CD4-positive, alpha-beta memory T cell (primary cell): ENCODE data around the gene CNTROB. TPM values are rescaled to one million over a fixed set of nuclear protein-coding genes. Genes with fewer than 3 reads are reported as not detected.

ENCODE experiments used
- CTCF ChIA-PET: fragments of 350-600 bp; sonication (Branson Sonifier 250); formaldehyde crosslinking; loops from one replicate; lab custom pipeline; 2021; ENCODE audit warnings: inconsistent platforms; ENCODE audit not compliant: partially characterized antibody; lab: Charles Lee
- POLR2A ChIA-PET: fragments of 350-600 bp; sonication (Branson Sonifier 250); formaldehyde crosslinking; loops from one replicate; lab custom pipeline; 2021; ENCODE audit not compliant: partially characterized antibody; lab: Charles Lee
- DNase-seq, 5 donors: peaks; one replicate each; pipeline versions ENCODE4 v3.0.0 to v3.0.0-alpha.2; 2020 to 2022; ENCODE audit warnings: mixed read lengths in 1 of 5
- H3K27ac ChIP-seq: one replicate; pipeline ENCODE4 v1.7.0; 2013; ENCODE audit warnings: low read depth, low read length
- H3K27me3 ChIP-seq: 2 replicates; pipeline ENCODE4 v1.7.0; 2013; ENCODE audit warnings: mild to moderate bottlenecking, low read length, moderate library complexity; ENCODE audit not compliant: insufficient read depth
- H3K36me3 ChIP-seq: 2 replicates; pipeline ENCODE4 v1.7.0; 2013; ENCODE audit warnings: mild to moderate bottlenecking, low read length, moderate library complexity; ENCODE audit not compliant: insufficient read depth
- H3K4me1 ChIP-seq: 2 replicates; pipeline ENCODE4 v1.7.0; 2013; ENCODE audit warnings: mild to moderate bottlenecking, low read length, moderate library complexity; ENCODE audit not compliant: insufficient read depth
- H3K4me3 ChIP-seq, 2 donors: one replicate each; pipeline ENCODE4 v1.7.0; 2013; ENCODE audit warnings: low read length in 2 of 2, mild to moderate bottlenecking in 1 of 2
- H3K9me3 ChIP-seq, 2 donors: one replicate each; pipeline ENCODE4 v1.7.0; 2013; ENCODE audit warnings: low read length in 2 of 2, control low read depth in 1 of 2; ENCODE audit not compliant: control insufficient read depth in 1 of 2
- H3K27ac Mint-ChIP-seq, 7 donors: one replicate each; pipeline ENCODE4 v1.8.0; 2020 to 2021; ENCODE audit warnings: mixed read lengths in 7 of 7, mild to moderate bottlenecking in 6 of 7, inconsistent platforms in 3 of 7, moderate library complexity in 3 of 7
- H3K27me3 Mint-ChIP-seq, 2 donors: one replicate each; pipeline ENCODE4 v1.8.0; 2020 to 2021; ENCODE audit warnings: mixed read lengths in 2 of 2
- H3K36me3 Mint-ChIP-seq, 2 donors: one replicate each; pipeline ENCODE4 v1.8.0; 2020 to 2021; ENCODE audit warnings: mixed read lengths in 2 of 2, inconsistent platforms in 1 of 2, mild to moderate bottlenecking in 1 of 2
- H3K4me1 Mint-ChIP-seq, 4 donors: one replicate each; pipeline ENCODE4 v1.8.0; 2020 to 2021; ENCODE audit warnings: mixed read lengths in 4 of 4, mild to moderate bottlenecking in 1 of 4
- H3K4me3 Mint-ChIP-seq, 8 donors: one replicate each; pipeline ENCODE4 v1.8.0; 2020 to 2021; ENCODE audit warnings: mixed read lengths in 8 of 8, mild to moderate bottlenecking in 7 of 8, moderate library complexity in 6 of 8, inconsistent platforms in 3 of 8
- H3K9me3 Mint-ChIP-seq, 8 donors: one replicate each; pipeline ENCODE4 v1.8.0; 2020 to 2021; ENCODE audit warnings: mixed read lengths in 8 of 8, mild to moderate bottlenecking in 5 of 8, inconsistent platforms in 3 of 8, moderate library complexity in 1 of 8
- intact Hi-C: fragments of 100-400 bp; cut with micrococcal nuclease; formaldehyde crosslinking; loops from one replicate; pipeline ENCODE4 v1.15.1; 2023
- polyA plus RNA-seq, 2 donors: library from polyadenylated mRNA; unstranded; fragments of 300-500 nt; fragmentation: Illumina TruSeq; gene quantifications; one replicate each; pipeline ENCODE4 v1.2.3, GENCODE V29; 2021
- total RNA-seq, 2 experiments: library from RNA; stranded (reverse); gene quantifications; one replicate each; pipeline ENCODE4 v1.2.3, GENCODE V29; 2021

Gene CNTROB
- total and polyA plus RNA-seq, 4 experiments from 2014 or later: 3.9 to 30.1 (median 21.2) TPM

GRCh38 chr17:7893187-7893880, 38.7 kb upstream of the CNTROB start:
- Histone ChIP-seq H3K9me3 (no peaks in the 10 kb centered on the region), H3K4me3 (no peak overlapping the region), H3K4me1 (peaks cover 17% of the 10 kb centered on the region), H3K27me3 (no peaks in the 10 kb centered on the region), H3K27ac (no peak overlapping the region), H3K36me3 (peaks cover 74% of the 10 kb centered on the region)
- peak overlapping the region in 1 of 7 donors; percentile 57 for H3K27ac Mint-ChIP-seq
- intact Hi-C loops: no loop called here
- no peaks in the 10 kb centered on the region for H3K9me3 Mint-ChIP-seq
- H3K4me1 Mint-ChIP-seq: peaks cover 7 to 37% (median 17%) of the 10 kb centered on the region in 4 donors
- H3K27me3 Mint-ChIP-seq: no peaks in the 10 kb centered on the region
- ChIA-PET POLR2A (no interaction called here), CTCF (no interaction called here)
- H3K36me3 Mint-ChIP-seq: peaks cover 55 to 73% of the 10 kb centered on the region in 2 donors
- no peak for DNase-seq
- no peak overlapping the region for H3K4me3 Mint-ChIP-seq

DNA sequence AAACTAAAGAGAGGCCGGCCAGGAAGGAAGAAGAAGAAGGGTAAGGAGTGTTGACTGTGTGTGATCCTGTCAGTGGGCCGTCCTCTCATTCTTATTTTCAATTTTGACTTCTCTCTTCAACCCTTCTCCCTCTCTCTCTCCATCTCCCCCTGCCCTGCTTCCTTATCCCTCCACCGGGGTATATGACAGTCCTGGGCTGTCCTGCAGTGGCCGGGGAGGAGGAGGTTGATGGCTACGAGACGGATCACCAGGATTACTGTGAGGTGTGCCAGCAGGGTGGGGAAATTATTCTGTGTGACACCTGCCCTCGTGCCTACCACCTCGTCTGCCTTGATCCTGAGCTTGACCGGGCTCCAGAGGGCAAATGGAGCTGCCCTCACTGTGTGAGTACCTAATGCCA, 37.8 kb upstream of the CNTROB start:
- Histone ChIP-seq H3K4me1 (peaks cover 8% of the 10 kb centered on the region), H3K36me3 (peaks cover 83% of the 10 kb centered on the region), H3K27ac (no peak overlapping the region), H3K27me3 (no peaks in the 10 kb centered on the region), H3K4me3 (no peak overlapping the region), H3K9me3 (no peaks in the 10 kb centered on the region)
- no peak for DNase-seq
- Mint-ChIP-seq H3K27me3 (no peaks in the 10 kb centered on the region), H3K4me3 (no peak overlapping the region), H3K27ac (peak overlapping the region in 3 of 7 donors; percentile 27 to 57 (median 45)), H3K9me3 (no peaks in the 10 kb centered on the region), H3K4me1 (peaks cover 7 to 37% (median 16%) of the 10 kb centered on the region in 4 donors), H3K36me3 (peaks cover 64 to 81% of the 10 kb centered on the region in 2 donors)
- CTCF ChIA-PET: interaction anchor here (1.0 to 1.2 kb wide), 2 partner anchors 31 to 96 kb away, joined by 3 to 4 read pairs; no protein-coding TSS in a partner anchor
- POLR2A ChIA-PET: no interaction called here
- intact Hi-C loops: no loop called here

- ChIA-PET POLR2A (no interaction called here), CTCF (interaction anchor here (1.0 to 1.2 kb wide), 2 partner anchors 32 to 96 kb away, joined by 3 to 4 read pairs; no protein-coding TSS in a partner anchor)
- Histone ChIP-seq H3K36me3 (peaks cover 84% of the 10 kb centered on the region), H3K27me3 (no peaks in the 10 kb centered on the region), H3K4me3 (no peak overlapping the region), H3K4me1 (peaks cover 2% of the 10 kb centered on the region), H3K9me3 (no peaks in the 10 kb centered on the region), H3K27ac (no peak overlapping the region)
- peaks cover 7 to 37% (median 14%) of the 10 kb centered on the region in 4 donors for H3K4me1 Mint-ChIP-seq
- H3K27ac Mint-ChIP-seq: peak overlapping the region in 4 of 7 donors; percentile 7 to 66 (median 16)
- no peaks in the 10 kb centered on the region for H3K9me3 Mint-ChIP-seq
- peaks cover 70 to 82% of the 10 kb centered on the region in 2 donors for H3K36me3 Mint-ChIP-seq
- intact Hi-C loops: no loop called here
- DNase-seq: no peak
- no peaks in the 10 kb centered on the region for H3K27me3 Mint-ChIP-seq
- H3K4me3 Mint-ChIP-seq: no peak overlapping the region
Measured at GRCh38 chr17:7894866-7895265, 37.1 kb upstream of the CNTROB start.

DNA sequence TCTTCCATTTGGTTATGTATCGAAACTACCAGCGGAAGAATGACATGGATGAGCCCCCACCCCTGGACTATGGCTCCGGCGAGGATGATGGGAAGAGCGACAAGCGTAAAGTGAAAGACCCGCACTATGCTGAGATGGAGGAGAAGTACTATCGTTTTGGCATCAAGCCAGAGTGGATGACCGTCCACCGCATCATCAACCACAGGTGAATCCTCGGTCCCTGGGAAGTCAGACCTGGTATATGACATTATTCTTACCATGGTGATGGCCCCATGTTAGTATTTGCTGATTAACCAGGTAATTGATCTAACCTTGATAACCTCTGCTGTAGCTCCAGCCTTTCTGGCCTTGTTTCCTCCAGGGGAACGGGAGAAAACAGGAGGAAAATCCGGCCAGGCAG, 34.9 kb upstream of the CNTROB start:
- ChIA-PET POLR2A (interaction anchor here (1.3 to 1.9 kb wide), 3 partner anchors 11 to 40 kb away, joined by 5 to 7 read pairs (median 7); partner anchors contain the start of genes CYB5D1, NAA38 and RNF227), CTCF (interaction anchor here (0.6 to 5.4 kb wide), 12 partner anchors 16 to 92 kb away, joined by 3 to 55 read pairs (median 6); partner anchors contain the start of gene NAA38)
- Histone ChIP-seq H3K9me3 (no peaks in the 10 kb centered on the region), H3K4me3 (no peak overlapping the region), H3K27ac (no peak overlapping the region), H3K36me3 (peaks cover 78% of the 10 kb centered on the region), H3K27me3 (no peaks in the 10 kb centered on the region), H3K4me1 (no peaks in the 10 kb centered on the region)
- DNase-seq: no peak
- no peak overlapping the region for H3K4me3 Mint-ChIP-seq
- H3K27me3 Mint-ChIP-seq: no peaks in the 10 kb centered on the region
- peaks cover 62 to 80% of the 10 kb centered on the region in 2 donors for H3K36me3 Mint-ChIP-seq
- intact Hi-C loops: no loop called here
- H3K4me1 Mint-ChIP-seq: peaks cover 7 to 27% (median 11%) of the 10 kb centered on the region in 4 donors
- H3K27ac Mint-ChIP-seq: peak overlapping the region in 4 of 7 donors; percentile 24 to 89 (median 32)
- no peaks in the 10 kb centered on the region for H3K9me3 Mint-ChIP-seq

GRCh38 chr17:7897773-7898172, 34.2 kb upstream of the CNTROB start:
- Mint-ChIP-seq H3K4me3 (no peak overlapping the region), H3K36me3 (peaks cover 65 to 84% of the 10 kb centered on the region in 2 donors), H3K9me3 (no peaks in the 10 kb centered on the region), H3K27me3 (no peaks in the 10 kb centered on the region), H3K4me1 (peaks cover 7 to 27% (median 11%) of the 10 kb centered on the region in 4 donors), H3K27ac (peak overlapping the region; percentile 11 to 82 (median 38))
- intact Hi-C loops: no loop called here
- peak; percentile 29 to 43 (median 36) for DNase-seq
- Histone ChIP-seq H3K36me3 (peaks cover 80% of the 10 kb centered on the region), H3K4me3 (no peak overlapping the region), H3K27me3 (no peaks in the 10 kb centered on the region), H3K27ac (no peak overlapping the region), H3K9me3 (no peaks in the 10 kb centered on the region), H3K4me1 (no peaks in the 10 kb centered on the region)
- CTCF ChIA-PET: interaction anchor here (1.2 to 5.4 kb wide), 12 partner anchors 13 to 92 kb away, joined by 3 to 55 read pairs (median 6); partner anchors contain the start of gene NAA38
- POLR2A ChIA-PET: interaction anchor here (1.2 to 1.9 kb wide), 5 partner anchors 12 to 41 kb away, joined by 3 to 7 read pairs (median 5); partner anchors contain the start of genes CYB5D1, NAA38 and RNF227

GRCh38 chr17:7903154-7904103, 28.6 kb upstream of the CNTROB start:
- H3K4me1 ChIP-seq: no peaks in the 10 kb centered on the region
- no peaks in the 10 kb centered on the region for H3K9me3 ChIP-seq
- POLR2A ChIA-PET: interaction anchor here (0.7 kb wide), 2 partner anchors 18 to 86 kb away, joined by 3 to 4 read pairs; no protein-coding TSS in a partner anchor
- H3K36me3 ChIP-seq: peaks cover 90% of the 10 kb centered on the region
- no peak for DNase-seq
- intact Hi-C loops: no loop called here
- Mint-ChIP-seq H3K27ac (peak overlapping the region in 3 of 7 donors; percentile 2 to 60 (median 60)), H3K4me3 (no peak overlapping the region), H3K4me1 (peaks cover 0 to 2% (median 0%) of the 10 kb centered on the region in 4 donors), H3K36me3 (peaks cover 86 to 90% of the 10 kb centered on the region in 2 donors), H3K27me3 (no peaks in the 10 kb centered on the region), H3K9me3 (no peaks in the 10 kb centered on the region)
- H3K27me3 ChIP-seq: no peaks in the 10 kb centered on the region
- no peak overlapping the region for H3K4me3 ChIP-seq
- no peak overlapping the region for H3K27ac ChIP-seq
- CTCF ChIA-PET: interaction anchor here (0.7 to 1.5 kb wide), 4 partner anchors 83 to 87 kb away, joined by 3 to 5 read pairs (median 4); no protein-coding TSS in a partner anchor
